HPDE6-E6E7 (cell line): ENCODE measurements around the gene SLC8A2.
A peak's percentile ranks its signal among the peaks of the same experiment; 100 is the strongest.
"Not testable (repeated sequence)": the region's sequence is repeated elsewhere in the genome, so short reads cannot be mapped to it uniquely, and the experiment has no call there.

Experiments used
- DNase-seq: peaks from one replicate; pipeline ENCODE4 v3.0.0; 2011; ENCODE audit warnings: missing footprints; ENCODE audit errors: extremely low spot score

The SLC8A2 gene

GRCh38 chr19:47487551-47488515 lies 16.1 kb upstream of the SLC8A2 start:
- no peak for DNase-seq

- DNase-seq = no peak
These were observed 15.2 kb upstream of the SLC8A2 start for GRCh38 chr19:47486900-47487299.

DNA sequence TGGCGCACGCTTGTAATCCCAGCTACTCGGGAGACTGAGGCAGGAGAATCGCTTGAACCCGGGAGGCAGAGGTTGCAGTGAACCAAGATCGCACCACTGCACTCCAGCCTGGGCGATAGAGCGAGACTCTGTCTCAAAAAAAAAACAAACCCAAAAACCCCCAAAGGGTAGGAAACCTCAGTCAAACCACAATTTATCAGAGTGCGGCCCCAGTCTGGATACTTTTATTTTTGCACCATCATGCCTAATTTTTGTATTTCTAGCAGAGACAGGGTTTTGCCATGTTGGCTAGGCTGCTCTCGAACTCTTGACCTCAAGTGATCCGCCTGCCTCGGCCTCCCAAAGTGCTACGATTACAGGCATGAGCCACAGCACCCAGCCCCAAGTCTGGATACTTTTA lies 14.5 kb upstream of the SLC8A2 start:
- not testable (repeated sequence) for DNase-seq

DNA sequence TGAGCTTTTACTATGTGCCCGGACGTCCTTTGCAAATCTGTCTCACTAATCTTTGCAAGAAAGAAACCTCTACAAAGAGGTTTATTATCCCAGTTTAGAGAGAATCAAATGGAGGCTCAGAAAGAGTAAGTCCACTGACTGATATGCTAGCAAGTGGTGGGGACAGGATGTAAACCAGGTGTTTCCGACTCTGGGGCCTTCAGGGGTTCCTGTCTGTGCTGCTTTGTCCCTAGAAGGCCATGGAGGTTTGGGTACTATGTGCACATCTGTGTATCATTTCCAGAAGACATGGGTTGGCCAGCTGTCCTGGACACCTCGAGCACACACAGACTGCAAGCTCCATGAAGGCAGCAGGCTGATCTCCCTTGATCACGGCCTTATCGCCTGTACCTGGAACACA lies 13.5 kb upstream of the SLC8A2 start:
- no peak for DNase-seq

- DNase-seq = peak; percentile 91
These were observed 12.4 kb upstream of the SLC8A2 start, which contains the start of gene KPTN for GRCh38 chr19:47483800-47484690. Gene KPTN (minus strand): TSS chr19:47484219. CDS start chr19:47484160, 59 bp downstream.

DNA sequence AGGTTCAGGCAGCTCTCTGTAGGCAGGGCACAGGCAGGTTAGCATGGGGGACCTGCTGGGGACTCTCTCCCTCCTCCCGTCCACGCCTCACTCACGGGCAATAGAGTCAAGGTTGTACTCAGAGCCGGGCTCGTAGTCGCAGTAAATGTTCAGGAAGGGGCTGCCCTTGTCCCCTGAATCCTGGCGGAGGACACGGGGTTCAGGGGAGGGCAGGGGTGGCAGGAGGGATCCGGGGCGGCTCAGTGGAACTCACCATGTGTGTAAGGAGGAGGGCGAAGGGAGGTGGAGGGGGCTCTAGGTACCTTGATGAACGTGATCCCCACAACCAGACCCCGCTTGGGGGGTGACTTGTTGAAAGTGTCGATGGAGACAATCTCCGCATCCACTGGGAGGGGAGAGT lies 11.5 kb upstream of the SLC8A2 start:
- no peak for DNase-seq

DNA sequence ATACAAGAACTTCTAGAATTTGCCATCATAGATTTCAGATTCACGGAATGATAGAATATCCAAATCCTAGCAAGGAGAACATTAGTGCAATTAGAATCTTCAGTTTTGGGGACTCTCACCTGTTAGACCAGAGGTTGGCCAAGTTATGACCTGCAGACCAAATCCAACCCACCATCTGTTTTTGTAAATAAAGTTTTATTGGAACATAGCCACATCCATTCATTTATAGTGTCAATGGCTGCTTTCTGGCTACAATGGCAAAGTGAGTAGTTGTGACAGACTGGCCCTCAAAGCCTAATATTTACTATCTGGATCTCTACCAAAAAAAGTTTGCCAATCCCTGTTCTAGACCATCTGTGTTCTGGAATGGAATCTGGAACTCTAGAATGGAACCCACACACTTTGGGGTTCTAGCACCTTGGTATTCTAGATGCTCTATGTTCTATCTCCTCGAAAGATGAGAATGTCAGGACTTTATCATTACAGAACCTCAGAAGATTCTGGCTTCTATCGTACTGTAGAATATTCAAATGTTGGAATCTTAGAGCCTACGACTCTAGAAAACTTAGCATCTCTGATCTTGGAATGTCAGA lies 9.9 kb upstream of the SLC8A2 start:
- no peak for DNase-seq

DNA sequence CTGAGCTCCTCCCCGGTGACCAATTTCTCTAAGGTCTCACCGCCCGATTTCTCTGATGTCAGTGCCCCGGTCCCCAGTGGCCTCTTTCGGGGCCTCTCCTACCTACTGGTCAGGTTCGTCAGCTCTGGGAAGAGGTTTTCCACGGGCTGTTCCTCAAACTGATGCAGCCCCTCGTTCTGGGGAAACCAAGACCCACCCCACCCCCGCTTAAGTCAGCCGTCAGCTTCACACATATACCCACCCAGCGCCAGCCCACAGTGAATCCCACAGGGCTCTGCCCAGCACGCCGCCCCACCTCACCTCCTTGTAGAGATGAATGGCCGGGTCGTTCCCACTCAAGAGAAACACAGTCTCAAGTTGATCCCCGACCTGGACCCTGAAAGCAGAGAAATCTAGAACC lies 9.0 kb upstream of the SLC8A2 start:
- DNase-seq = no peak

GRCh38 chr19:47479701-47480503 lies 8.2 kb upstream of the SLC8A2 start:
- DNase-seq = no peak

GRCh38 chr19:47476438-47476972 lies 4.8 kb upstream of the SLC8A2 start:
- no peak for DNase-seq

- no peak for DNase-seq
These were observed 3.8 kb upstream of the SLC8A2 start for GRCh38 chr19:47475465-47475864.

DNA sequence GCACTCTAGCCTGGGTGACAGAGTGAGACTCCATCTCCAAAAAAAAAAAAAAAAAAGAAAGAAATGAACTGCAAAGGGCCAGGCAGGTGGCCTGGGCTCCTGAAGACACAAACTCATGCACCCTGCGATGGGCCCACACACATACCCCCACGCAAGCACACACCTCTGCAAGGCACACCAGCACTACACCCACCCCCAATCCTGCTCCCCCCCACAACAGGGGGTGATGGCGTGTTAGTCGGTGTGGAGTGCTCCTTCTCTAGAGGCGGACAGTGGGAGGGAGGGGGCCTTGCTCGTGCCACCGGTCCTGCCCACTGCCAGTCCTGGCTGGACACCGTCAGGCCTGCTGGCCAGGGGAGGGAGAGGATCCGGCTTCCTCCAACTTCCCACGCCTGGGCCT lies 1.6 kb upstream of the SLC8A2 start:
- DNase-seq = no peak

DNA sequence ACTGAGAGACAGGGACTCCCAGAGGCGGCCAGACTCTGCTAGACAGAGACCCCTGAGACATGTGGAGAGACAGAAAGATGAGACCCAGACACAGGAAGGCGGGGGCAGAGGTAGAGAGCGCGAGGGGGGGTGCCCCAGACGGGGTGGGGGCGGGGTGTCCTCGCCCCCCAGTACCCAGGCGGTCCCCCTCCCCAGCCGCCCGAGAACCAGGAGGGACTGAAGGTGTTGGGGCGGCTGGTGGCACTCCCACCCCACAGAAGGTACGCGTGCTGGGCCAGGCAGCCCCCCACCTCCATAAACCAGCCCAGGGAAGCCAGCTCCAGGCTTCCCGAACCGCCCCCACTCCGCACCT lies 336 bp downstream of the SLC8A2 start:
- no peak for DNase-seq

GRCh38 chr19:47470447-47471195 lies 1.1 kb downstream of the SLC8A2 start:
- DNase-seq = no peak

- DNase-seq = no peak
These were observed 2.0 kb downstream of the SLC8A2 start for GRCh38 chr19:47469719-47470118.

DNA sequence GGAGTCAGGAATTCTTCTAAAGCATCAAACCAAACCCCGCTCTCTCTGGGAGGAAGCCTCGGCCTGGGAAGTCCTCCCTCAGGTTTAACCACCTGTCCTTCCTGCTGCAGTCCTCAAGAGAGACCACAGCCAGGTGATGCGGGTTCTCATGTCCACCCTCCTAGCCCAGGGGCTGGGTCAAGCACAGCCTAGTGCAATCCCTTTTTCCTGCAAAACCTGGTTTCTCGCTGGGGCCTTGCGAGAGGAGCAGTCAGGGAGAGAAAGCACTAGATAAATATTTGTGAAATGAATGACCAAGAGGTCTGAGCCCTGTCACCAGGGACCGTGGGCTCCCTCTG lies 2.4 kb downstream of the SLC8A2 start:
- DNase-seq = no peak

DNA sequence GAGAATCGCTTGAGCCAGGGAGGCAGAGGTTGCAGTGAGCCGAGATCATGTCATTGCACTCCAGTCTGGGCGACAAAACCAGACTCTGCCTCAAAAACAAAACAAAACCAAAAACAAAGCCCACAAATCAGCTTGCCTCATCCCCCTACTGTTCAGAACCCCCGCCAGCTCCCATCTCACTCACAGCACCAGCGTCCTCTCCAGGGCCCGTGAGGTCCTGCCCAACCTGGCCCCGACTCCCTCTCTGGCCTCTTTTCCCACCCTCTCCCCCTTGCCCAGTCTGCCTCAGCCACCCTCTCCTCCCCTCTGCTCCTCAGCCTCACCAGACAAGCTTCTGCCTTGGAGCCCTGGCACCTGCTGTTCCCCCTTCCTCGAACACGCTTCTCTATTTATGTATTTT lies 3.8 kb downstream of the SLC8A2 start:
- no peak for DNase-seq

DNA sequence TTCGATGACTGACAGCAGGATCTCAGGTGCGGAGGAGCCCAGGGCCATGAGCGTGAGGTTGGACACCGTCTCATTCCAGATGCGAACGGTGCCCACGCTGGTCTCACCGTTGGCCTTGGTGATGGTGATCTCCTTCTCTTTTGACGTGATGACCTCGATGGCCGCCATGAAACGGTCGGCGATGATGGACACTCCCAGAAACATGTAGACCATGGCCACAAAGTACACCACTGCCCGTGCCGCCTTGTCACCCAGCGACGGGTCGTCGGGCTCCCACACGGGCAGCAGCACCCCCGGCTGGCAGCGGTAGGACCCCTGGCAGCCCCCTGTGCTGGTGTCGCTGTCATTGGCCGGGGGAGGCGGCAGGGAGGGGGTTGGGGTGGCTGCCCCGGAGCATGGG lies 5.7 kb downstream of the SLC8A2 start:
- no peak for DNase-seq

DNA sequence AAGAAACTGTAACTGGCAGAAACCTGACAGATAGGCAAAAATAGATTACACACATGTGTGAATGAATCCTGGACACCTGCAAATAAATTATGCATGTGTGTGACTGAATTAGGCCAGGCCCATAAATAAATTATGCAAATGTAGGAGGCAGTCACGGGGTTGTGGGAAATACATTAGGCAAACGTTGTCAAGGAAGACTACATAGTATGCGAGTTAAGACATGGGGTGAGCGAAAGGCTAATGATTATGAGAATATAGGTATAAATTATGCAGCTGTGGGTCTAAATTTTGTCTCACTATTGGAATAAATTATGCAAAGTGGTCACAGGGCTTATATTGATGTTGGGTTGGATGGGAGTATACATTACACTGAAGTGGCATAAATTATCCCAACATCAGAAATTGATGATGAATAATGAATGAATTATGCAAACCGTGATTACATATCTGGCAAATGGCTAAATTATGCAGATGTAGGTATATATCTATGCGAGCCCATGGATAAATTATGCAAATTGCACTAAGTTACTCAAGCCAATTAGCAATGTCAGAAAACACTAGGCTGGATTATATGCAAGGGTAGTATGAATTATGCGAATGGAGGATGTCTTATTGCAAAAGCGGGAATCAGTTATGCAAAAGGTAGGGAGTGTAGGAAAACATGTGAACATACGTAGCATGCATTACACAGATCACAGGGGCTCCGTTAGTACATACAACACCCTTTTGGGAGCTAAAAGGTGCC lies 6.8 kb downstream of the SLC8A2 start:
- DNase-seq = no peak

GRCh38 chr19:47461876-47462275 lies 9.8 kb downstream of the SLC8A2 start:
- no peak for DNase-seq
